ENCODE data around the gene DNAAF5.

The DNAAF5 gene

DNA sequence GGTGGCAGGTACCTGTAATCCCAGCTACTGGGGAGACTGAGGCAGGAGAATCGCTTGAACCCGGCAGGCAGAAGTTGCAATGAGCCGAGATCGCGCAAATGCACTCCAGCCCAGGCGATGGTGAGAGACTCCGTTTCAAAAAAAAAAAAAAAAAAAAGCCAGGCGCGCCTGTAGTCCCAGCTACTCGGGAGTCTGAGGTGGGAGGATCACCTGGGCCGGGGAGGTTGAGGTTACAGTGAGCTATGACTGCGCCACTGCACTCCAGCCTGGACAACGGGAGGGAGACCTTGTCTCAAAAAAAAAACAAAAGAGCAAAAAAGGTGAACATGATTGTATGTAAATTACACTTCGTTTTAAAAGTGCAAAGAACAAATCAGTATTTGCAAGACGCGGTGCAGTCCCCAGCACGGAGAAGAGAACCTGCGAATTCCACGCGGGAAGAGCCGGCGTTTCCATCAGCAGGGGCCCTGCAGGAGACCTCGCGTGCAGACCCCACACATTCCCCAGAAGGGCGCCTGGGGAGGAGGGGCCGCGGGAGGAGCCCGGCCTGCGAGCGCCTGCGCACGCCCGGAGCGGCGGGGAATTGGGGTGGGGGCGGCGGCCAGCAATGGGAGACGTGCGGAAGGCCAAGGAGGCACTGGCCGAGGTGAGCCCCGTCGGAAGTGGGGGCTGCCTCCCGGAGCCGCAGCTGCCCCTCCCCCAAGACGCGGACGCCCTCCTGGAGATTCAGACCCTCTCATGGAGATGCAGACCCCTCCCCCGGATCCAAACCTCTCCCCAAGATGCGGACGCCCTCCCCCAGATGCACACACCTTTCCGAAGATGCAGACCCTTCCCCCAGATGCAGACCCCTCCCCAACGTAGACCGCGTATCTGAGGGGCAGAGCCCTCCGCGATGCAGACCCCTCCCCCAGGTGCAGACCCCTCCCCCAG lies 89.1 kb downstream of the DNAAF5 start:
- DNase-seq (ENCODE audit: low spot score) = no peak

DNA sequence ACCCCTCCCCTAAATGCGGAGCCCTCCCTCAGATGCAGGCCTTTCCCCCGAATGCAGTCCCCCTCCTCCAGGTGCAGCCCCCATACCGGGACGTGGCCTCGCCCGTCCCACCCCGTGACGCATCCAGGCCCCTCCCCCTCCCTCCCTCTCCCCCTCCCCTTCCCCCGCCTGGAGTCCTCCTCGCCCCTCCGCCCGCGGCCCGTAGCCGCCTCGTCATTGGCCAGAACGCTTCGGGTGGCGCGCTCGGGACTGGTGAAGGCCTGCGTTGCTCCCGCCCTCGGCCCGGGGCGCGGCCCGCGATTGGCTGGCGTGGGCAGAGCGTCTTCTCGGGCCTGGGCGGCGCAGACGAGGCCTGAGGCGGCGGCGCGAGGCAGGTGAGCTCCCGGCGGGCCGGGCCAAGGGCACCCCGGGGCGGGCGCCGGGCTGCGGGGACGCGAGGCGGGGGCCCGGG lies 89.8 kb downstream of the DNAAF5 start:
- DNase-seq (ENCODE audit: low spot score) = peak; percentile 96

DNA sequence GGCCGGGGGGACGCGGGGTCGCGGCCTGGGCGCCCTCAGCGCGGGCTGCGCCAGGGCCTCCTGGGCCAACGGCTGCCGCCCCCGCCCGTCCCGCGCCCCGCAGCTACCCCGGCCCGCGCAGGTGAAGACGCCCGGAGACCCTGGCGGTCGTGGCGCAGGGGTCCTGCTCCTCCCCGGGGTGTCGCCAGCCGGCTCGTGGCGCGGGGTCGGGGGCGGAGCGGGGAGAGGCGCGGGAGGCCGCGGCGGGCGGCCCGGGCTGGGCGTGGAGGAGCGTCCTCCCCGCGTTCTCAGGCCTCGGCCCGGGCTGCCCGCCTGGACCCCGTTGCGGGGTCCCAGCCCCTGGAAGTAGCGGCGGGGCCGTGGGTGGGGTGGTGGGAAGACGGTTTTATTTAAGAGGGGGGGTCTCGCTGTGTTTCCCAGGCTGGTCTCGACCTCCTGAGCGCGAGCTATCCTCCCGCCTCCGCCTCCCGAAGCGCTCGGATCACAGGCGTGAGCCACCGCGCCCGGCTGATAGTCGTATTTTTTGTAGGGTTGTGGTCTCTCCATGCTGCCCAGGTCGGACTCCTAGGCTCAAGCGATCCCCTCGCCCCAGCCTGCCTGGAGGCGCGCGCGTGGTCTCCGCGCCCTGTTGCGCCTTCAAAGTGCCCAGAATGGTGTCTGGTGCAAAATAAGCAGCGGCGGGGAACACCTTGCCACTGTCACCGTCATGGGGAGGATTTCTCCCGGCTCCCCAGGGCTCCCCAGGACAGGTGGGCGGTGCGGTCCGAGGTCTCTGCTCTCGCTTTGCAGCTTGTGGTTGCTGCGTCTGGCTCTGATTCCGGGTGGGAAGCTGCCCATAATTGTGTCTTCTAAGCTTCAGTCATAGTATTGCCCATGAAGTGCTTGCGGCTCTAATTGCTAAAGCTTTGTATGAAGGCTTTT lies 90.5 kb downstream of the DNAAF5 start:
- no peak for DNase-seq (ENCODE audit: low spot score)

DNA sequence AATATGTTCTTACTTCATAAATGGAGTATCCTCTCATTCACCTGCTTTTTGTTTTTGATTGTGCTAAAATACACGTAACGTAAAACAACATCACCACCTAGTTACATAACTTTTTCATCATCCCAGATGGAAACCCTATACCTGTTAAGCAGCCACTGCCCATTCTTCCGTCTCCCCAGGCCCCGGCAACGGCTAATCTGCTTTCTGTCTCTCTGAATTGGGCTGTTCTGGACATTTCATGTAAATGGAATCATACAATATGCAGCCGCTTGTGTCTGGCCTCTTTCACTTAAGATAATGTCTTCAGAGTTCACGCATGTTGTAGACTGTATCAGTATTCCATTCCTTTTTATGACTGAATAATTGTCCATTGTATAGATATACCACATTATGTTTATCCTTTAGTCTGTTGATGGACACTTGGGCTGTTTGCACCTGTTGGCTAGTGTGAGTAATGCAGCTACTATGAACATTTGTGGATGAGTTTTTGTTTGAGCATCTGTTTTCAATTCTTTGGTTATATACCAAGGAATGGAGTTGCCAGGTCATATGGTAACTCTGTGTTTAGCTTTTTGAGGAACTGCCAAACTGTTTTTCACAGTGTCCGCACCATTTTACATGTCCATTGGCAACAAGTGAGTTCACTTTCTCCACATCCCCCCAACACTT lies 91.7 kb downstream of the DNAAF5 start:
- DNase-seq (ENCODE audit: low spot score) = no peak

DNA sequence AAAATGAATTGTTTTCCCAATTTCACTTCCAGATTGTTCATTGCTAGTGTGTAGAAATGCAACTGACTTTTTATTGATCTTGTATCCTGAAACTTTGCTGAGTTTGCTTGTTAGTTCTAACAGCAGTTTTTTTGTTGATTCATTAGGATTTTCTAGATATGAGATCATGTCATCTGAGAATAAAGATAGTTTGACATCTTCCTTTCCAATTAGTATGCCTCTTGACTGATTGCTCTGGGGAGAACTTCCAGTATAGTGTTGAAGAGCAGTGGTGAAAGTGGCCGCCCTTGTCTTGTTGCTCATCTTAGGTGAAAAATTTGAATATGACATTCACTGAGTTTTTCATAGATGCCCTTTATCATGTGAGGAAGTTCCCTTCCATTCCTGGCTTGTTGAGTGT lies 93.8 kb downstream of the DNAAF5 start:
- DNase-seq (ENCODE audit: low spot score) = no peak

DNA sequence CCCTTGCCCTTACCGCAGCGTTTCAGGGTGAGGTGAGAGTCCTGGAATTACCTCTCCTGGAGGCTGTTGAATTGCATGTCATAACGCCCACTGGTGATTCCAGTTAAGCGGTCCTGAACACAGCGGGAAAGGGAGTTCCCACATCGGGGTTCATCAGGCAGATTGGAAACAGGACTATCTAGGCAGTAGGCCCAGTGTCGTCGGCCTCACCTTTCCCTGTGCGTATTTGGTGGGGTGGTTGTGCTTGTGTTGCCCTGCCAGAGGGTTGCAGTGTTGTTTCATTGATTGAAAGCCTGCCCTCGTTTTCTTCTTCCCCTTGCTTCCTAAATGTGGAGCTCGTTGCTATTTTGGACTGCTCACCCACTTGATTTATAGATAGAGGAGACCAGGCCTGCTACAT lies 95.2 kb downstream of the DNAAF5 start:
- DNase-seq (ENCODE audit: low spot score) = no peak

DNA sequence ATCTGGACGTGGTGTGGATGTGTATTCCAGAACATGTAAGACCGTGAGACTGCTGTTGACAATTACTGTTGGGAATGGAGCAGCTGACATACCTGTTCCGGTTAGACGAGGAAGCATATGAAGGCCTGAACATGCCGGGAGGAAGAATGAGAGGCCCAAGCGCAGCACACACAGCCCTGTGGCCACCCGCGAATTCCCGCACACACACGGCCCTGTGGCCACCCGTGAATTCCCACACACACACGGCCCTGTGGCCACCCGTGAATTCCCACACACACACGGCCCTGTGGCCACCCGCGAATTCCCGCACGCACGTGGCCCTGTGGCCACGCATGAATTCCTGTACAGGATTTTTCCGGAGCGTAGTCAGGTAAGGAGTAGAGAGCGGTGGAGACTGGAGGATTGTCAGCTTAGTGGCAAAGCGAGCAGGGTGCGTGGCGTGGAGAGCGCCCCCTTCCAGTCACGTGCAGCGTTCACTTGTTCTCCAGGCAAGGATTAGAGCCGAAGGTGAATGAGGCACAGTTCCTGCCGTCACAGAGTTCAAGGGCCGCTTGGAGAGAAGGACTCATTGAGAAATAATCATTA lies 96.3 kb downstream of the DNAAF5 start:
- no peak for DNase-seq (ENCODE audit: low spot score)

DNA sequence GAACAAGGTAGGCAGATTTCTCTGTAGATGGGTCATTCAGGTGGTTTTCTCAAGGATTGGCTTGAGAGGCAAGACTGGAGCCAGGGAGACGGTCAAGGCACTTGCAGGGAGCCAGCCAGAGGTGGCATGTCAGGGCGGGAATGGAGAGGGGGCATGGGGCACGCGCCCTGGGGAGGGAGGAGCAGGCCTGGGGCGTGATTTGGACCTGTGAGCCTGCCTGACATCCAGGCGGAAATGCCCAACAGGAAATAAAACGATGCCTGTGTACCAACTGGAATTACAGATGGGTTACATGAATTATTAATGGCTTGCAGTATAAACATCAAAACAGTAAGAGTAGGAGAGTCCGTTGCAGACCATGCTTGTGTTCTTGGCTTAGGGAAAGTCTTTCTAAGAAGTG lies 97.2 kb downstream of the DNAAF5 start:
- DNase-seq (ENCODE audit: low spot score) = no peak

DNA sequence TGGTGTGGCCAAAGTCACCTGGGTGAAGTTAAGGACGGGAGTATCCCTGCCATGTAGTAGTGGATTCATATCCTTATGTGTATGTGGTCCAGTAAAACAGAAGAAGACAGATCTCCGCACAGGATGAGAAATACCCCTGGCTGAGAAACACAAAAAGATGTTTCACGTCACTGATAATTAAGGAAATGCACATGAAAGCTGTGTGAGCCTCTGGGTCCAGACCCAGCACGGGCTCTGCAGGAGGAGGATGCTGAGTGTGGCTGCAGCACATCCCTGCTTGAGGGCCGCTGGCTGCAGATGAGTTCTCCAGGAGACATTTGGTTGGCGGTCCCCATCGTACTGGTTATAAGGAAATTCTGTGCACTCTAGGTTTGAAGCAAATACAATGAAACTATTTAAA lies 97.6 kb downstream of the DNAAF5 start:
- DNase-seq (ENCODE audit: low spot score) = no peak

DNA sequence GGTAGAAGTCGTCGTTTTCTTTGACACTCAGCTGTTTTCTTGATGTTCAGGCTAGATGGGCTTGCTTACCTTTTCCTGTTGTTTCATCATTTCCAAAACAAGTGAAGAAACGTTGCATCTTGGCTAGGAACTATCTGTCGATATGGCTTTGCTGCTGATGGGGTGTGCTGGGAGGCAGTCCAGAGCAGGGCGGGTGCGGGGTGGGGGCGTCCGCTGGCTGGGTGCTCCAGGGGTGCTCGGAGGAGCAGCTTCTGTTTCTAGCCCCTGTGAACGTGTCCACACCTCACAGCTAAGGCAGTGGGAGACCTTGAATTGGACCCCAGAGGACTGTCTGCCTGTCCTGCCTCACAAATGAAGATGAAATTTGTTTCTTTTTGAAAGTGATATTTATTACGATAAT lies 98.2 kb downstream of the DNAAF5 start:
- DNase-seq (ENCODE audit: low spot score) = no peak

DNA sequence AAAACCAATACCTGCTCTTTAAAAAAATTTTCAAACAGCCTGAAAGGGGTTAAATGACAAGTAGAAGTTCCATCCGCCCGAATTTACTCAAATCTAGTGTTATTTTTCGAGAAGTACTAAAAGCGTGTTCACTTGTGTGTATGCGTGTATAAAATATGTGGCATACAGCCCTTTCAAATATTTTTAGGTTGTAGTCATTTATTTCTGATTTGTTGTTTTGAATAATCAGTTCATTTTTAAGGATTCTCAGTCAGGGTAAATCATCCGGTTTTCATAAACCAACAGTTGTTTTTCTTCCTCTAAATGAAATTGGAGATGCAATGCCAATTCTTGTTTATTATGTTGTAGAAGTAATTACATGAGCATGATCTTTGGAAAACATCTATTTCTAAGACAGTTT lies 98.9 kb downstream of the DNAAF5 start:
- no peak for DNase-seq (ENCODE audit: low spot score)

DNA sequence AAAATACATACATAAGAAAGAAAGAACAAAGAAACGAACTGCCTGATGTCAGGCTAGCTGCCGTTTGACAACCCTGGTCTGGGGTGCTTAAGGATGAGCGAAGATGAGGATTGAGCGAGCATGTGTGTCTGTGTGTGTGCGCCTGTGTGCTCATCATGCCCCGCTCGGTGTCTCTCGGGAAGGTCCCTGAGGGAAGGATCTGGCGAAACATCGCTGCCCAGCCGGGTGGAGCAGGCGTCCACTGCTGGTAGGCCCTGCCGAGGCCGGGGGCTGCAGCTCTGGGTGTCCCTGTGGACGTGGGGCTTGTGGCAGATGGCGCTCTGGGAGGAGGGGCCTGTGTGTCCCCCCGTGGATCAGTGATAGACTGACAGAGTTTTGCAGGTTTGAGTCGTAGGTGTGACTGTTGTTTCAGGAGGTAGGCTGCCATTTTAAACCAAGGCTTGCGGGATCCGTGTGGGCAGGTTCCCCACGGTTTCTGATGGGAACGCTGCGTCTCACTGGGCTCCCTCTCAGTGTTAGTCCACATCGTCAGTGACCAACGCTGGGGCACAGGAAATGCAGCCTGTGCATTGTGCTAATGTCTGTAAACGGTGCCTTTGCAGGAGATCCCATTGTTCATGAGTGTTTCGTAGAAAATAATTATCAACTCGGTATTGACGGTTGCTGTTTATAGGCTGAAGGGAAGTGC lies 99.9 kb downstream of the DNAAF5 start:
- no peak for DNase-seq (ENCODE audit: low spot score)

DNA sequence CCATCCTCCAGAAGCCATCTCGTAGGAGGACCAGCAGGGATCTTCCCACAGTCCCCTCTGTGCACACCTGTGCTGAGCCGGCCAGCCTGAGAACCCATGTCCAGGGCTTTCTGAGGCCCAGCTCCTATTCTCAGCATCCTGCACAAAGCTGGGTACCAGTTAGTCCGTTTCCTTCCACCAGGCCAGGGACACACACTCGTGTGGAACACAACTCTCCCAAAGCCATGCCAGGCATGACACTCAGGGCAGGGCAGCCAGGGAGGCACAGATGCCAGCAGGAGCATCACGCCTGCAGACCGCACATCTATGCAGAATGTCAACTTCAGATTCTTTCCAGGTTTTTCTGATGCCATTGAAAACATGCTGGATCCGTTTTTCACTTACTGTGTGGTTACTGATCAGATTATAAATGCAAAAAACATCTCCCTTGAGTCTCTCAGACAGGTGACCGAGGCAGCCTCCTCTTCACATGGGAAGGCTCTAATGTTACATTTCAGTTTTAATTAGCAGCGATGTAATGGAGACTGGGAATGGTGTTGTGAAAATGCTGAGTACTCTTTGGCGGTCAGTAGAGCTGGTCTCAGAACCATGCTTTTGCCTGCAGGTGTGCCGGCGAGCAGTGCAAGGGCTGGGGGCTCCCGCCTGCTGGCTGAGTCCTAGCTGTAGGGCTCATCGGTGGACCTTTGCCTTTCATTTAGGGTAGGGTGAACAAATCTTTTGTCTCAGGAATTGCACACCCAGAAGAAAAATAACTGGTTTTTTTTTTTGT lies 102.5 kb downstream of the DNAAF5 start:
- DNase-seq (ENCODE audit: low spot score) = no peak

DNA sequence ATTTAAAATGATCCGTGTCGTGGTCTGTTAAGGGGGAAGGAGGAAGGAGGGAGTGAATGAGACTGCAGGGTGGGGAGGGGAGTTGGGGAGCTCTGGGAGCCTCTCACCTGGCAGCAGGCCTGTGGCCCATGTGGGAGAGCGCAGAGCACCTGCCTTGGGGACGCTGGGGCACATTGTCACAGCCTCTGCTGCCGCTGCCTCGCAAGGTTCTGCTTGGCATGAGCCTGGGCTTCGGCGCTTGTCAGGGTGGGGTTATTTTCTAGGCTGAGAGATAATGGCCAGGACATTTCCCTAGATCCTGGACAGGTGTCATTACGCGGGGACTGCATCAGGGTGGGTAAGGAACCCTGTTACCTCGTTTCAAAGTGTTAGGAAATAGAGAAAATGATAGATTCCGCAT lies 103.6 kb downstream of the DNAAF5 start:
- DNase-seq (ENCODE audit: low spot score) = no peak

DNA sequence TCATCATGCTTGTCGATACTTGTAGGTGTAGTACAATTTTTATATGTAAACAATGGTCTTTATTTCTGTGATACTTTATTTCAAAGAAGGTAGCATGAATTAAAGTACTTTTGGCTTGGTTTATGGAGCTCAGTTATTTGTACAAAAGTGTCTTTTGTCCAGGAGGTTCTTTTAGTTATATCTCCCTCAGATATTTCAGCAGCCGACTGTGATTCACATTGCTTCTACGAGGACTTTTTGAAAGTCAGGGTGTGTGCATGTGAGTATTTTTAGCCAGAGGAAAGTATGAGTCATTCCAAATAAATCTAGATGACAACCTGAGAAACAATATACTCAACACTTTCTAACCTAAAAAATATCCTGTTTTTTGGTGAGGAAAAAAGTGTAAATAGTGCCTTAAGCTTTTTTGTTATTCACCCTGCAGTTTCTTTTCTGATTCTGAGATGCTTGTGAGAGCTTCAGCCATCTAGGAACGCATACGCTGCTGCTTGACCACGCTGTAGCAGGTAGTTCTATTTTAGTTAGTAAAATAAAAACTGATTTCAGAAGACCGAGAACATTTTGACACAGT lies 105.2 kb downstream of the DNAAF5 start:
- DNase-seq (ENCODE audit: low spot score) = no peak

DNA sequence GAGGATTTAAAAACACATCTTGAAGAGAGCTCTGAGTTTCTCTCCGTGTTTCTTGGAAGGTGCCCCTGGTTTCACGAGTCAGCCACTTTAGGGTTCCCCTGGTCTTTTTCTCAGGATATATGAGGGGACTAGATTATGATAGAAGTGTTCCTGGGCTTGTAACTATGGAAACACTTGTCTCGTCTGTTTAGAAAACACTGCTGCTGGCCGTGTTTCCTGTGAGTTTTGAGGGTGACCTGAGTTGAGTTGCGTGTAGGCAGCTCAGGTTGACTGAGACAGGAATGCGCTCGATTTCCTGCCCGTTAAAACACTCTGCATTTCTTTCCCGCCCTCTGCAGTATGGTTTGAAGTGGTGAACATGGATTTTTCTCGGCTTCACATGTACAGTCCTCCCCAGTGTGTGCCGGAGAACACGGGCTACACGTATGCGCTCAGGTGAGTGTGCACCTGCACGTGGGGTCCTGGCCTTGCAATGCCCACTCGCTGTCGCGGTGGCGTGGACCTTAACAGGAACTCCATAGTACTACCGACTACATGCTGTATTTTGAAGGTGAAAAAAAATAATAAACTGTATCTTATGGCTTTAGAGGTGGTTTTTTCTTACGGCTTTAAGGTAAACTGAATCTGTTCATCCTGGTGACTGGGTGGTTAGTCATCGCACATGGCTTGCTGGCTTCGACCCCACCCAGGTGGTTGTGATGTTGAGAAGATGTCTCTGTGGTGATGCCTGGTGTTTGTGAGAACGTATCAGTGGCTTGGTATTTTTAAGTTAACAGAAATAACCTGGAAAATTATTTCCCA lies 105.9 kb downstream of the DNAAF5 start, which contains the start of gene SUN1:
Gene SUN1, plus strand, starts transcription at position 310 of the 801 bp plus-strand sequence. Its CDS starts 49 bp downstream, at position 359.
- DNase-seq (ENCODE audit: low spot score) = no peak

DNA sequence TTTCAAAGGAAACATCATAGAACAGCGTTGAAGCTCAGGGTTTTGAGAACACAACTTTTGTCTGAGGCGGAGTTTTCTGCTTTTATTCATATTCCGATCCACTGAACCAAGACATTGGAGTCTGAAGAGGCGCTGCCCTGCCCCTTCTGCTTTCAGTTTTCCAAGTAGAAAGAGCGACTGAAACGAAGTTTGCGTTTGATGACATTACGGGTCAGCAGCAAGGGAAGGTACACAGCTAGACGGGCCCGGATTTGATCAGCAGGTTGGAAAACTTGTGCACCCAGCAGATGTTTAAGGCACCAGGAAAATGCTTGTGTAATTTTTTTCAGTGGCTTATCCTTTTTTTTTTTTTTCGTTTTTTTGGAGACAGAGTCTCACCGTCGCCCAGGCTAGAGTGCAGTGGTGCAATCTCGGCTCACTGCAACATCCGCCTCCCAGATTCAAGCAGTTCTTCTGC lies 106.5 kb downstream of the DNAAF5 start:
- no peak for DNase-seq (ENCODE audit: low spot score)

DNA sequence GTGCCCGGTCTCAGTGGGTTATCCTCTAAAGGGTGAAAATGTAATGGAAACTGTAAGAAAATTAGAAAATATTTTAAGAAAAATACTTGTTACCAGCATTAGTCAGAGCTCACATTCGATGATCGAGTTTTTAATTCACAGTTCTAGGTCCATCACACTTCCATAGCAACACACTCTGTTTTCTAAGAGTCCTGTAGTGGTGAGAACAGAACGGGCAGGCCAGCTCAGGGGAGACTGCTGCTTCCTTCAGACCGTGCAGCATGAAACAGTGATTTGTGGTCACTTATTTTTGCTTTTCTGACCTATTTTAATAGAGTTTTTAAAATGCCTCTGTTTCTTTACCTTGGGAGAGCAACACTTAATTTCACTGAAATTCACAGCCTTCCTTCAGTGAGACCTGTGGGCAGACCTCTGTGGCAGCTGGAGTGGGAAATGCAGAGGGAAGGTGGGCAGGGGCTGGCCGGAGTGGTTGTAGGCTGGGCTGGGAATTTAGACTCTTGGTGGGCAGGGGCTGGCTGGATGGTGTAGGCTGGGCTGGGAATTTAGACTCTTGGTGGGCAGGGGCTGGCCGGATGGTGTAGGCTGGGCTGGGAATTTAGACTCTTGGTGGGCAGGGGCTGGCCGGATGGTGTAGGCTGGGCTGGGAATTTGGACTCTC lies 107.2 kb downstream of the DNAAF5 start:
- no peak for DNase-seq (ENCODE audit: low spot score)

DNA sequence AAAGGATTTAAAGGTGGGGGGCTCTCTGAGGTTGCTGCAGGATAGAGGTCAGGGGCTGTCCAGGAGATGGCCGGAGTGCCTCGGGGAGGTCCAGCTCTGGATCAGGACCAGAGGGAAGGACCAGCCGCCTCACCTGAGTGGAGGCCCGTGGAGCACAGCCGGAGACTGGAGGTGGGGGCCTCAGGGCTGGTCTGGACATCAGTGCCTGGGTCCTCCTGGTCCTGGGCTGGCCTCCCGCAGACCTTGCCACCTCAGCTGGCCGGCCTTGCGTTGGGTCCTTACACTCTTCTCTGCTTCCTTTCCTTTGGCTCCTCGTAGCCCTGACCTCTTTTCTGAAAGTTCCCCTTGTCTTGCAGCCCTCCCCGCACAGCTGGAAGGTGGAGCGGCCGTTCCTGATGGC lies 107.8 kb downstream of the DNAAF5 start:
- DNase-seq (ENCODE audit: low spot score) = no peak

All from pons (tissue), 1 donor.